ENCODE measurements around the gene COX20. TPM values are rescaled to one million over a fixed set of nuclear protein-coding genes. Genes with fewer than 3 reads are reported as not detected.
A peak's percentile ranks its signal among the peaks of the same experiment; 100 is the strongest.
"Not testable (repeated sequence)": the region's sequence is repeated elsewhere in the genome, so short reads cannot be mapped to it uniquely, and the experiment has no call there.

Gene COX20
- total RNA-seq, 1 experiment from 2014 or later: 40.7 TPM

GRCh38 chr1:244822878-244823277 is 12.6 kb upstream of the COX20 start:
- Histone ChIP-seq H3K27ac (no peak overlapping the region), H2AFZ (no peak overlapping the region)
- CTCF ChIA-PET: no interaction called here

GRCh38 chr1:244826712-244827111 is 8.7 kb upstream of the COX20 start:
- Histone ChIP-seq H3K27me3 (ENCODE audit: insufficient read depth, low read depth) (no peaks in the 10 kb centered on the region), H2AFZ (no peak overlapping the region), H4K20me1 (ENCODE audit: insufficient read depth) (no peaks in the 10 kb centered on the region), H3K9me2 (ENCODE audit: insufficient read depth) (no peaks in the 10 kb centered on the region), H3K27ac (no peak overlapping the region), H3F3A (ENCODE audit: insufficient read depth, low read depth) (0 out of 2 replicates have a peak, but pooled peaks cover 6% of the 10 kb centered on the region), H3K4me3 (no peak overlapping the region), H3K4me1 (replicated peaks; ENCODE audit: insufficient read depth) (no peaks in the 10 kb centered on the region), H3K9me3 (ENCODE audit: insufficient read depth, low read depth) (no peaks in the 10 kb centered on the region), H3K4me2 (no peak overlapping the region), H3K79me2 (ENCODE audit: low read depth) (no peaks in the 10 kb centered on the region), H3K36me3 (ENCODE audit: low read depth) (no peaks in the 10 kb centered on the region)
- no peak for TF ChIP-seq EZH2 (IDR thresholded peaks at IDR 0.05; ENCODE audit: low read depth)
- no peak for TF ChIP-seq CTCF (conservative IDR thresholded peaks at IDR 0.05)
- POLR2A ChIA-PET (ENCODE audit: unreplicated experiment): no interaction called here
- intact Hi-C loops (cut with micrococcal nuclease; ENCODE audit: unreplicated experiment): no loop called here
- DNase-seq: no peak
- CTCF ChIA-PET: no interaction called here
- no TSS peak for BruUV-seq (replicated peaks)

More at GRCh38 chr1:244822878-244823277, 12.6 kb upstream of the COX20 start:
- POLR2A ChIA-PET (ENCODE audit: unreplicated experiment): no interaction called here
- Histone ChIP-seq H3F3A (ENCODE audit: insufficient read depth, low read depth) (no peaks in the 10 kb centered on the region), H3K4me3 (no peak overlapping the region), H3K36me3 (ENCODE audit: low read depth) (no peaks in the 10 kb centered on the region), H4K20me1 (ENCODE audit: insufficient read depth) (no peaks in the 10 kb centered on the region), H3K4me1 (replicated peaks; ENCODE audit: insufficient read depth) (peaks cover 8% of the 10 kb centered on the region; the same call in 1 of the 2 replicates), H3K27me3 (ENCODE audit: insufficient read depth, low read depth) (no peaks in the 10 kb centered on the region), H3K9me3 (ENCODE audit: insufficient read depth, low read depth) (no peaks in the 10 kb centered on the region), H3K79me2 (ENCODE audit: low read depth) (no peaks in the 10 kb centered on the region), H3K4me2 (no peak overlapping the region), H3K9me2 (ENCODE audit: insufficient read depth) (no peaks in the 10 kb centered on the region)
- BruUV-seq (replicated peaks): no TSS peak
- no peak for DNase-seq
- TF ChIP-seq EZH2 (IDR thresholded peaks at IDR 0.05; ENCODE audit: low read depth) (no peak), CTCF (conservative IDR thresholded peaks at IDR 0.05) (no peak)
- intact Hi-C loops (cut with micrococcal nuclease; ENCODE audit: unreplicated experiment): no loop called here

- no peak for TF ChIP-seq EZH2 (IDR thresholded peaks at IDR 0.05; ENCODE audit: low read depth)
- TF ChIP-seq CTCF (conservative IDR thresholded peaks at IDR 0.05): no peak
- intact Hi-C loops (cut with micrococcal nuclease; ENCODE audit: unreplicated experiment): loop anchor here (10.0 kb wide), 2 partner anchors 176 to 526 kb away; partner anchors contain the start of gene DESI2
- Histone ChIP-seq H3K27me3 (ENCODE audit: insufficient read depth, low read depth) (no peaks in the 10 kb centered on the region), H3K27ac (no peak overlapping the region), H3K36me3 (ENCODE audit: low read depth) (no peaks in the 10 kb centered on the region), H2AFZ (no peak overlapping the region), H3K4me1 (replicated peaks; ENCODE audit: insufficient read depth) (no peaks in the 10 kb centered on the region; the same call in 1 of the 2 replicates), H3K79me2 (ENCODE audit: low read depth) (no peaks in the 10 kb centered on the region; the same call in 1 of the 2 replicates), H3K9me2 (ENCODE audit: insufficient read depth) (no peaks in the 10 kb centered on the region), H3K9me3 (ENCODE audit: insufficient read depth, low read depth) (no peaks in the 10 kb centered on the region), H3K4me2 (no peak overlapping the region), H3K4me3 (no peak overlapping the region), H3F3A (ENCODE audit: insufficient read depth, low read depth) (peaks cover 27% of the 10 kb centered on the region), H4K20me1 (ENCODE audit: insufficient read depth) (no peaks in the 10 kb centered on the region)
- no TSS peak for BruUV-seq (replicated peaks)
- no peak for DNase-seq
- ChIA-PET CTCF (no interaction called here), POLR2A (ENCODE audit: unreplicated experiment) (no interaction called here)
These were observed 4.8 kb upstream of the COX20 start for GRCh38 chr1:244830639-244831038.

- Histone ChIP-seq H3K79me2 (ENCODE audit: low read depth) (peaks cover 26% of the 10 kb centered on the region), H2AFZ (peak overlapping the region; percentile 70), H3K4me3 (peak overlapping the region; percentile 79; the same call in 1 of the 2 replicates), H3K4me2 (peak overlapping the region; percentile 87), H3K4me1 (replicated peaks; ENCODE audit: insufficient read depth) (peaks cover 19% of the 10 kb centered on the region), H3F3A (ENCODE audit: insufficient read depth, low read depth) (peaks cover 41% of the 10 kb centered on the region), H3K27ac (peak overlapping the region; percentile 98)
- POLR2A ChIA-PET (ENCODE audit: unreplicated experiment): interaction anchor here (0.6 kb wide), 1 partner anchor 30 kb away, joined by 5 read pairs; no protein-coding TSS in a partner anchor
- intact Hi-C loops (cut with micrococcal nuclease; ENCODE audit: unreplicated experiment): loop anchor here (10.0 kb wide), 2 partner anchors 178 to 528 kb away; partner anchors contain the start of gene DESI2
- H3K36me3 ChIP-seq (ENCODE audit: low read depth); H4K20me1 ChIP-seq (ENCODE audit: insufficient read depth); BruUV-seq (replicated peaks); H3K9me2 ChIP-seq (ENCODE audit: insufficient read depth); CTCF ChIA-PET; DNase-seq; H3K27me3 ChIP-seq (ENCODE audit: insufficient read depth, low read depth); H3K9me3 ChIP-seq (ENCODE audit: insufficient read depth, low read depth): not testable (repeated sequence)
These were observed 2.2 kb upstream of the COX20 start for GRCh38 chr1:244833260-244833659.

All from PC-9 (cell line).